Measurements from ENCODE around the gene KCNJ6. TPM values are rescaled to one million over a fixed set of nuclear protein-coding genes. Genes with fewer than 3 reads are reported as not detected.

KCNJ6 gene
- total and polyA plus RNA-seq, 9 of the 15 experiments (the other 6 are each of a cell fraction or from before 2014, with no cell fraction given) = 0.06 to 0.21 (median 0.13) TPM; not detected in 1

- no peak for FAIRE-seq
These were observed 242.3 kb downstream of the KCNJ6 start for GRCh38 chr21:37673801-37674575.

More at GRCh38 chr21:37673801-37674575, 242.3 kb downstream of the KCNJ6 start:
- H3K4me2 ChIP-seq (ENCODE audit: insufficient read depth, low read length) = no peak overlapping the region
- no peaks in the 10 kb centered on the region for H3K36me3 ChIP-seq (ENCODE audit: control insufficient read depth, insufficient read depth, low read length)
- peaks cover 0 to 5% of the 10 kb centered on the region in 2 experiments; a peak in 2 of 5 replicates for H3K4me1 ChIP-seq (replicated peaks in 1 of 2; ENCODE audit: control insufficient read depth in 2 of 2, insufficient read depth in 2 of 2, low read length in 2 of 2)
- 0 out of 2 replicates have a peak, but pooled peaks cover 7% of the 10 kb centered on the region for H4K20me1 ChIP-seq (replicated peaks; ENCODE audit: control insufficient read depth, insufficient read depth, low read length)
- no TSS peak for BruUV-seq (replicated peaks)
- WGBS (ENCODE audit: insufficient coverage, low coverage, missing lambda C conversion rate) = under 1% methylated on average over 9 of the region's 9 CpGs
- ChIA-PET CTCF (ENCODE audit: low intra/inter-chr PET ratio) (no interaction called here), POLR2A (interaction anchor here (0.9 to 1.2 kb wide), 4 partner anchors 9 to 302 kb away, joined by 3 to 4 read pairs (median 3); no protein-coding TSS in a partner anchor)
- DNase-seq (ENCODE audit: extremely low read depth in 1 of 4, low spot score in 3 of 4) (no peak), ATAC-seq (no peak)
- no peak overlapping the region for H3K27ac ChIP-seq (ENCODE audit: extremely low read depth, low read depth, low read length)
- no peaks in the 10 kb centered on the region for H3K9me3 ChIP-seq (replicated peaks; ENCODE audit: control insufficient read depth, insufficient read depth, low read depth, low read length)
- H2AFZ ChIP-seq (ENCODE audit: low read depth, low read length) = no peak overlapping the region
- no peaks in the 10 kb centered on the region for H3K9me1 ChIP-seq (ENCODE audit: control insufficient read depth, insufficient read depth, low read length)
- no peaks in the 10 kb centered on the region for H3K79me2 ChIP-seq (ENCODE audit: control insufficient read depth, insufficient read depth, low read length)
- peaks cover 11 to 39% of the 10 kb centered on the region in 2 experiments for H3K27me3 ChIP-seq (ENCODE audit: control insufficient read depth in 2 of 2, insufficient read depth in 2 of 2, low read length in 2 of 2)
- intact Hi-C loops (cut with micrococcal nuclease) = loop anchor here (10.0 kb wide), 1 partner anchor 681 kb away; no protein-coding TSS in a partner anchor
- no peak overlapping the region for H3K4me3 ChIP-seq
- TF ChIP-seq RERE (CRISPR knock-in tag; IDR thresholded peaks at IDR 0.05; ENCODE audit: borderline replicate concordance) (no peak), SLC30A9 (CRISPR knock-in tag; IDR thresholded peaks at IDR 0.05) (no peak), SOX6 (IDR thresholded peaks at IDR 0.05) (no peak), SMC3 (conservative IDR thresholded peaks at IDR 0.05; ENCODE audit: insufficient read depth, low read depth, low read length) (no peak), ZNF583 (CRISPR knock-in tag; IDR thresholded peaks at IDR 0.05) (no peak), ZNF584 (CRISPR knock-in tag; IDR thresholded peaks at IDR 0.05; ENCODE audit: low read depth) (no peak), HNRNPLL (IDR thresholded peaks at IDR 0.05; ENCODE audit: low read depth, low read length, poor library complexity, severe bottlenecking) (no peak), MAFF (IDR thresholded peaks at IDR 0.05; ENCODE audit: low read length) (no peak), SAFB2 (IDR thresholded peaks at IDR 0.05; ENCODE audit: borderline replicate concordance, low read depth, low read length, severe bottlenecking) (no peak), NCOR1 (IDR thresholded peaks at IDR 0.05) (no peak)
- H3K9ac ChIP-seq (ENCODE audit: insufficient read depth in 1 of 2, low read depth in 2 of 2, low read length in 2 of 2) = no peak overlapping the region
- in situ Hi-C loops (cut with MboI) = no loop called here

Data from K562 (cell line).